Astrocyte (in vitro differentiated cells and primary cell): ENCODE data around the gene IQCK.

Experiments
- CTCF ChIP-seq: IDR thresholded peaks from 2 replicates; pipeline ENCODE4 v1.5.1; 2011; ENCODE audit warnings: low read depth, mild to moderate bottlenecking, inconsistent platforms, low read length, moderate library complexity; ENCODE audit not compliant: insufficient read depth
- EZH2 ChIP-seq: IDR thresholded peaks from 2 replicates; pipeline ENCODE4 v1.6.1; 2012; ENCODE audit warnings: mild to moderate bottlenecking, low read length, inconsistent platforms; ENCODE audit not compliant: insufficient read depth

- no peak for TF ChIP-seq CTCF
- TF ChIP-seq EZH2 = no peak
Observed at GRCh38 chr16:19737306-19738038, 19.4 kb downstream of the IQCK start.
